CD4-positive, alpha-beta T cell treated with Interleukin-15 for 4 hours (primary cell): ENCODE data around the gene CKS1B.

Experiments used
- DNase-seq: peaks from one replicate; pipeline ENCODE4 v3.0.0-alpha.2; 2020; ENCODE audit warnings: low spot score

CKS1B gene

GRCh38 chr1:154974102-154974807 is at the start of gene CKS1B:
TSS of gene CKS1B (plus strand) at chr1:154974681. CDS start at chr1:154974746, 65 bp downstream.
- peak; percentile 99 for DNase-seq

GRCh38 chr1:154925335-154926170 is 48.9 kb upstream of the CKS1B start:
- DNase-seq: no peak

- DNase-seq: no peak
Observed at GRCh38 chr1:154926201-154926600, 48.3 kb upstream of the CKS1B start.

GRCh38 chr1:154931940-154932487 is 42.5 kb upstream of the CKS1B start:
- no peak for DNase-seq

GRCh38 chr1:154934358-154934948 is 40.0 kb upstream of the CKS1B start:
- no peak for DNase-seq

- no peak for DNase-seq
Observed at GRCh38 chr1:154935749-154936554, 38.5 kb upstream of the CKS1B start.

- DNase-seq: peak; percentile 96
Observed at GRCh38 chr1:154936555-154937084, 37.9 kb upstream of the CKS1B start, which contains the start of gene PMVK. TSS of gene PMVK (minus strand) at chr1:154936719. CDS start at chr1:154936685, 34 bp downstream.

GRCh38 chr1:154937085-154937987 is 37.1 kb upstream of the CKS1B start:
- peak; percentile 84 for DNase-seq

- DNase-seq: no peak
Observed at GRCh38 chr1:154937988-154938386, 36.5 kb upstream of the CKS1B start.

GRCh38 chr1:154938604-154939399 is 35.7 kb upstream of the CKS1B start:
- DNase-seq: no peak

GRCh38 chr1:154940213-154940560 is 34.3 kb upstream of the CKS1B start:
- no peak for DNase-seq

- DNase-seq: peak; percentile 23
Observed at GRCh38 chr1:154940651-154941194, 33.8 kb upstream of the CKS1B start.

GRCh38 chr1:154941333-154942013 is 33.0 kb upstream of the CKS1B start:
- DNase-seq: no peak

- DNase-seq: peak; percentile 23
Observed at GRCh38 chr1:154943649-154944400, 30.7 kb upstream of the CKS1B start.

GRCh38 chr1:154944401-154945159 is 29.9 kb upstream of the CKS1B start:
- DNase-seq: no peak

- no peak for DNase-seq
Observed at GRCh38 chr1:154945160-154945961, 29.1 kb upstream of the CKS1B start.
